ENCODE measurements around the gene ADA. TPM values are rescaled to one million over a fixed set of nuclear protein-coding genes. Genes with fewer than 3 reads are reported as not detected.
A peak's percentile ranks its signal among the peaks of the same experiment; 100 is the strongest.

Gene ADA
- total RNA-seq, 1 donor from 2014 or later: 25.3 TPM

- peak overlapping the region; percentile 85 for H3K27ac ChIP-seq
- H3K36me3 ChIP-seq: peaks cover 0 to 14% of the 10 kb centered on the region in 2 donors
- no peaks in the 10 kb centered on the region for H3K27me3 ChIP-seq
- H3K9me3 ChIP-seq: no peaks in the 10 kb centered on the region
- peaks cover 44% of the 10 kb centered on the region for H3K4me1 ChIP-seq
- no peak overlapping the region for H3K4me3 ChIP-seq
- DNase-seq (ENCODE audit: extremely low spot score in 2 of 2): no peak
- TF ChIP-seq, protein P1, sequence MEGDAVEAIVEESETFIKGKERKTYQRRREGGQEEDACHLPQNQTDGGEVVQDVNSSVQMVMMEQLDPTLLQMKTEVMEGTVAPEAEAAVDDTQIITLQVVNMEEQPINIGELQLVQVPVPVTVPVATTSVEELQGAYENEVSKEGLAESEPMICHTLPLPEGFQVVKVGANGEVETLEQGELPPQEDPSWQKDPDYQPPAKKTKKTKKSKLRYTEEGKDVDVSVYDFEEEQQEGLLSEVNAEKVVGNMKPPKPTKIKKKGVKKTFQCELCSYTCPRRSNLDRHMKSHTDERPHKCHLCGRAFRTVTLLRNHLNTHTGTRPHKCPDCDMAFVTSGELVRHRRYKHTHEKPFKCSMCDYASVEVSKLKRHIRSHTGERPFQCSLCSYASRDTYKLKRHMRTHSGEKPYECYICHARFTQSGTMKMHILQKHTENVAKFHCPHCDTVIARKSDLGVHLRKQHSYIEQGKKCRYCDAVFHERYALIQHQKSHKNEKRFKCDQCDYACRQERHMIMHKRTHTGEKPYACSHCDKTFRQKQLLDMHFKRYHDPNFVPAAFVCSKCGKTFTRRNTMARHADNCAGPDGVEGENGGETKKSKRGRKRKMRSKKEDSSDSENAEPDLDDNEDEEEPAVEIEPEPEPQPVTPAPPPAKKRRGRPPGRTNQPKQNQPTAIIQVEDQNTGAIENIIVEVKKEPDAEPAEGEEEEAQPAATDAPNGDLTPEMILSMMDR (IDR thresholded peaks at IDR 0.05): no peak
- intact Hi-C loops (cut with DNase I): loop anchor here (10.0 kb wide), 2 partner anchors 136 to 226 kb away; partner anchors contain the start of gene TTPAL
Observed at GRCh38 chr20:44610313-44610962, 41.1 kb downstream of the ADA start.

- intact Hi-C loops (cut with DNase I): loop anchor here (10.0 kb wide), 2 partner anchors 135 to 225 kb away; partner anchors contain the start of gene TTPAL
- H3K4me1 ChIP-seq: peaks cover 37% of the 10 kb centered on the region
- H3K36me3 ChIP-seq: peaks cover 0 to 14% of the 10 kb centered on the region in 2 donors
Observed at GRCh38 chr20:44609516-44610312, 41.8 kb downstream of the ADA start.

DNA sequence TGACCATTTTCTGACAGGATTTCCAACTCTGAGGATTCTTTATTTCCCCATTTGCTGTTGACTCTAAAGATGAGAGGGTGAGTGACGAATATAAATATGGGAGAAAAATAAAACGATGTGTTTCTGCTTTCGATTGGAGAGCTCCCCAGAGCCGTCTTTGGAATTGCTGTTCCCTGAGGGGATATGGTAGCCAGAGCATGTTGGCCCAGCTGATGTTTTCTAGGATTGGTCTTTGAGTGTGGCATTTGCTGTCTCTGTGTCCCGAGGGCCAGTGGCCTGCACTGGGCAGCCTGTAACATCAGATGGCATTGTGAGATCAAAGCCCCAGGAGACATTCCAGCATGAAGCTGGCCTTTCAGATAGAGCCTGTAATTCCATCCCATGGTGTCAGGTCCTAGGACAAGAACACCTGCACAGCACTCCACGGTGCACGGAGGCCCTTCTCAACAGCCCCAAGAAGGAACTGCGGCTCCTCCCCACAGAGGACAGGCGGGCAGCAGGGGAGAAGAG is 42.4 kb downstream of the ADA start:
- H3K27me3 ChIP-seq: no peaks in the 10 kb centered on the region
- peak overlapping the region; percentile 85 for H3K27ac ChIP-seq
- no peak for TF ChIP-seq POLR2AphosphoS5 (IDR thresholded peaks at IDR 0.05; ENCODE audit: insufficient read depth in 1 of 2, low read depth in 1 of 2)
- H3K9me3 ChIP-seq: no peaks in the 10 kb centered on the region
- DNase-seq (ENCODE audit: extremely low spot score in 2 of 2): no peak
- H3K36me3 ChIP-seq: peaks cover 0 to 9% of the 10 kb centered on the region in 2 donors
- H3K4me1 ChIP-seq: peaks cover 30% of the 10 kb centered on the region
- no peak overlapping the region for H3K4me3 ChIP-seq
- intact Hi-C loops (cut with DNase I): no loop called here

More at GRCh38 chr20:44609516-44610312, 41.8 kb downstream of the ADA start:
- TF ChIP-seq POLR2AphosphoS5 (IDR thresholded peaks at IDR 0.05; ENCODE audit: insufficient read depth in 1 of 2, low read depth in 1 of 2) (peak; percentile 71 to 84), POLR2A (IDR thresholded peaks at IDR 0.05) (no peak)
- TF ChIP-seq, protein P1 (IDR thresholded peaks at IDR 0.05): peak; percentile 97 to 99 (median 98)
- peak overlapping the region in 1 of 2 donors; percentile 17 for H3K4me3 ChIP-seq
- no peaks in the 10 kb centered on the region for H3K27me3 ChIP-seq
- DNase-seq (ENCODE audit: extremely low spot score in 2 of 2): no peak
- no peaks in the 10 kb centered on the region for H3K9me3 ChIP-seq
- H3K27ac ChIP-seq: peak overlapping the region; percentile 85

DNA sequence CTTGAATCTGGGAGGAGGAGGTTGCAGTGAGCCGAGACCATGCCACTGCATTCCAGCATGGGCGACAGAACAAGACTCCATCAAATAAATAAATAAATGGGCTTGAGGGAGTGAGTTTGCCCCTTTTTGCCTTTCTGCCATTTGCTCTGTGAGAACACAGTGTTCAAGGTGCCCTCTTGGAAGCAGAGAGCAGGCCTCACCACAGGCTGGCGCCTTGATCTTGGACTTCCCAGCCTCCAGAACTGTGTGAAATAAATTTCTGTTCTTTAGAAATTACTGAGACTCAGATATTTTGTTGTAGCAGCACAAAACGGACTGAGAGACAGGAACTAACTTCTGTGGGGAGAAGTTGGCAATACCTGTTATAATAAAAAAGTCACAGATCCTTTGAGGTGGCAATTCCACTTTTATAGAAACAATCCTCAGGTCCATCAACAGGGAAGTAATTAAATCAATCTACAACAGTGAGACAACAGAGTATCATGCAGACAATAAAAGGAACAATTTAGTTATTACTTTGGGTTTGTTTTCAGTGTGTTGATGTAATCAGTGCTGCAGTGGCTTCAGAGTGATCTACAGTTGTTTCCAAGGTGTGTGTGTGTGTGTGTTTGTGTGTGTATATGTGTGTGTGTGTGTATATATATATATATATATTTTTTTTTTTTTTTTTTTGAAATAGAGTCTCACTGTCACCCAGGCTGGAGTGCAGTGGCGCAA is 44.6 kb downstream of the ADA start:
- intact Hi-C loops (cut with DNase I): no loop called here
- TF ChIP-seq, protein P1 (IDR thresholded peaks at IDR 0.05): no peak
- no peak for TF ChIP-seq POLR2AphosphoS5 (IDR thresholded peaks at IDR 0.05; ENCODE audit: insufficient read depth in 1 of 2, low read depth in 1 of 2)
- no peak for TF ChIP-seq POLR2A (IDR thresholded peaks at IDR 0.05)
- Histone ChIP-seq H3K27me3 (no peaks in the 10 kb centered on the region), H3K4me3 (no peak overlapping the region), H3K36me3 (no peaks in the 10 kb centered on the region), H3K4me1 (peaks cover 42% of the 10 kb centered on the region), H3K9me3 (no peaks in the 10 kb centered on the region), H3K27ac (no peak overlapping the region)
- no peak for DNase-seq (ENCODE audit: extremely low spot score in 2 of 2)

GRCh38 chr20:44603327-44603726 is 48.2 kb downstream of the ADA start:
- DNase-seq (ENCODE audit: extremely low spot score in 2 of 2): no peak
- peaks cover 53% of the 10 kb centered on the region for H3K4me1 ChIP-seq
- no peaks in the 10 kb centered on the region for H3K9me3 ChIP-seq
- H3K27me3 ChIP-seq: no peaks in the 10 kb centered on the region
- TF ChIP-seq POLR2AphosphoS5 (IDR thresholded peaks at IDR 0.05; ENCODE audit: insufficient read depth in 1 of 2, low read depth in 1 of 2) (no peak), POLR2A (IDR thresholded peaks at IDR 0.05) (no peak)
- TF ChIP-seq, protein P1 (IDR thresholded peaks at IDR 0.05): no peak
- no peak overlapping the region for H3K4me3 ChIP-seq
- peak overlapping the region; percentile 12 for H3K27ac ChIP-seq
- intact Hi-C loops (cut with DNase I): loop anchor here (5.0 kb wide), 1 partner anchor 71 kb away; no protein-coding TSS in a partner anchor
- H3K36me3 ChIP-seq: no peaks in the 10 kb centered on the region
